Thoracic aorta endothelial cell (primary cell): ENCODE measurements around the gene SPANXN4. TPM values are rescaled to one million over a fixed set of nuclear protein-coding genes. Genes with fewer than 3 reads are reported as not detected.

Source experiments
- total RNA-seq: library from RNA; depleted of rRNA; stranded (reverse); fragments of >200 nt; gene quantifications from 2 replicates; pipeline ENCODE4 v1.2.3, GENCODE V29; 2012

Gene SPANXN4, protein sequence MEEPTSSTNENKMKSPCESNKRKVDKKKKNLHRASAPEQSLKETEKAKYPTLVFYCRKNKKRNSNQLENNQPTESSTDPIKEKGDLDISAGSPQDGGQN
- total RNA-seq, result not detected in 2 replicates

DNA sequence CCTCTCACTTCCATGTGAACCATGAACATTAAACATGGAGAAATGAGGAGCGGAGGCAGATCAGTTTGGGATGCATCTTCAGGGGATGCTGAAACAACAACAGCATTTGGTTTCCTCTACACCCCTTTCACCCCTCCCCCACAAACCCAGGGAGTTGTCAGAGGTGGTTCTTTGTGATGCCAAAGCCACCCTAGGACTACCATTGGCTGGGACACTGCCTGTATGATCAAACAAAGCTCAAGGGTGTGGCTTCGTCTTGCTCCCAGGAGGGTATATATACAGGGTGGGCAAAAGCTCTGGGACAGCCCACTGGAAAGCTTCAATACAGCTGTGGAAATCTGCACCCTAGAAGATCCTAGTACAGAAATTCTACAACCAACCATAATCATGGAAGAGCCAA, at the start of gene SPANXN4:
Gene SPANXN4, plus strand, starts transcription at position 301 of the 400 bp plus-strand sequence. Its CDS starts 87 bp downstream, at position 388.

